GM18520 (cell line): ENCODE measurements around the gene CALCA.
"Not testable (repeated sequence)": the region's sequence is repeated elsewhere in the genome, so short reads cannot be mapped to it uniquely, and the experiment has no call there.

Source experiments
- ATAC-seq: cut with Tn5 transposase; IDR thresholded peaks from one replicate; pipeline ENCODE4 v1.9.1; 2021; ENCODE audit not compliant: unreplicated experiment

CALCA gene, protein sequence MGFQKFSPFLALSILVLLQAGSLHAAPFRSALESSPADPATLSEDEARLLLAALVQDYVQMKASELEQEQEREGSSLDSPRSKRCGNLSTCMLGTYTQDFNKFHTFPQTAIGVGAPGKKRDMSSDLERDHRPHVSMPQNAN

GRCh38 chr11:14971865-14972580 lies at the start of gene CALCA:
Gene CALCA (minus strand): TSS chr11:14972351. CDS start chr11:14971192, 1,159 bp downstream.
- no peak for ATAC-seq

- no peak for ATAC-seq
These were observed 44.0 kb upstream of the CALCA start for GRCh38 chr11:15016200-15016599.

- no peak for ATAC-seq
These were observed 39.7 kb upstream of the CALCA start for GRCh38 chr11:15011776-15012345.

DNA sequence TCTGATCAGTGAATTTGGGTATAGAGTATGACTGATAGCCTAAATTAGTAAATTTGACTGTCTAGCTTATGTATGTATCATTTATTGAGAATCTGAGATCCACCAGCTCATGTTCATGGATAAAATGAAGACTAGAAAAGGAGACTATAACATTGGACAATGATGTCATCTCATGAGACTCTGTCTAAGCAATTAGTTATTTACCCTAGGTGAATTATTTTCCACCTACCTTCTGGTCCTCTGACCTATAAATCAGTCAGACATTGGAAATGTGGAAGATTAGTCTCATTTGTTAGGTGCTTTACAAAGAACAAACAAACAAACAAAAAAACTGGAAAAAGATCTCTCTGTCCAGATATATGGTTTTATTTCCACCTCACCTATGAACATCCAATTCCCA lies 38.7 kb upstream of the CALCA start:
- ATAC-seq, result no peak

DNA sequence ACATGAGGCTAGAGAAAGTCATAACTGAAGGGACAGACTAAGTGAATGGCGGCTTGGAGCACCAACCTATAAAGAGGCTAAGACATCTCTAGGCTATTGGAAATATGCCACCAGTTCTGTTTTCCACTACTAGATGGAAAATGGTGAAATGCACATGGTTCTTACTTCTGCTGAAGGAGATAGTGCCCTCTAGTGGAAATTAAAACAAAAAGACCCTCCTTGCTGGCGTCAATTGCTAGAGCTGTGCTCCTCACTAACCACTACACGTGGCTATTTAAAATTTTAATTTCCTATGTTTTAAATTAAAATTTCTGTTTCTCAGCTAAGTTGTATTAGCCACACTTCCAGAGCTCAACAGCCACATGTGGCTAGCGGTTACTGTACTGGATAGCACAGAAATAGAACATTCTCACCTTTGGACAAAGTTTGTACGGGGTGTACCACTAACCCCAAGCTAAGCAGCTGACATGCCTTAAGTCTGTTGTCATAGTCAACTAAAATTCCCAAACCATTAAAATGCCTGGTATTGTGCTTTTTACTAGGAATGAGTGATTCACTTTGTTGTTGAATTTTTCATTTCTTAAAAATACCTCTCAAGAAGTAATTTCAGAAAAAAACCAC lies 34.1 kb upstream of the CALCA start:
- ATAC-seq, result no peak

- not testable (repeated sequence) for ATAC-seq
These were observed 16.0 kb upstream of the CALCA start for GRCh38 chr11:14988133-14988532.

GRCh38 chr11:14981507-14981906 lies 9.4 kb upstream of the CALCA start:
- ATAC-seq, result no peak

GRCh38 chr11:14980854-14981253 lies 8.7 kb upstream of the CALCA start:
- ATAC-seq, result no peak

DNA sequence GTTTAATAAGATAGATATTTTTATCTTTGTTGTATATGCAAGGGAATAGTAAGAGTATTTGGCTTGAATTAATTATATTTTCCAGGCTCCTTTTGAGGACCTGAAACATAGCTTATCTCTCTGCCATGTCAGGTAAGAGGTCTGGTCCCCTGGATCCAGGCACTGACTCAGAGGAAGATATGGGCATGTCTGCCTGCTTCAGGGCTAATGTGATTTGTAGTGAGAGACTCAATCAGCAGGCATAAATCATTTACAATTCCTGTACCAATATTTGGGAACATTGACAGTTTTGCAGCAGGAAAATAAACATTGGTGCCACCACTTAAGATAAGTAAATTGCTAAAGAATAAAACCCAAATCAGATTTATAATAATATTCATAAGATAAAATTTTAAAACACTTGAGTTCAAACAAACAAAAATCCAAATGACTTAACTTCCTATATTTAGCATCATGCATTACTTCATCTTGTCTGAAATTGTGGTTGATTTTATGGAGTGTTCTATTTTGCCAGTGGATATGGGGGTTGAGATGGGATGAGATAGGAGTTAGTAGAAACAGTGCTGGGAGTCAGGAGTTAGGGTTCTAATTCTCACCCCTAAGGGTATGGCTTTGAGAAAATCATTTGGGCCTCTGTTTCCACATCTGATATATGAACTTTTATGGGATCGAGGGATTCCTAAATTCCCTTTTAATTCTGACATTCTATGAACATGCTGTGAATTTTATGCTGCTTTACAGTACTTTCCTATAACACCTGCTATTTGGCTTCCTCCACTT lies 5.1 kb upstream of the CALCA start:
- ATAC-seq, result no peak

GRCh38 chr11:14975252-14975587 lies 3.1 kb upstream of the CALCA start:
- no peak for ATAC-seq

DNA sequence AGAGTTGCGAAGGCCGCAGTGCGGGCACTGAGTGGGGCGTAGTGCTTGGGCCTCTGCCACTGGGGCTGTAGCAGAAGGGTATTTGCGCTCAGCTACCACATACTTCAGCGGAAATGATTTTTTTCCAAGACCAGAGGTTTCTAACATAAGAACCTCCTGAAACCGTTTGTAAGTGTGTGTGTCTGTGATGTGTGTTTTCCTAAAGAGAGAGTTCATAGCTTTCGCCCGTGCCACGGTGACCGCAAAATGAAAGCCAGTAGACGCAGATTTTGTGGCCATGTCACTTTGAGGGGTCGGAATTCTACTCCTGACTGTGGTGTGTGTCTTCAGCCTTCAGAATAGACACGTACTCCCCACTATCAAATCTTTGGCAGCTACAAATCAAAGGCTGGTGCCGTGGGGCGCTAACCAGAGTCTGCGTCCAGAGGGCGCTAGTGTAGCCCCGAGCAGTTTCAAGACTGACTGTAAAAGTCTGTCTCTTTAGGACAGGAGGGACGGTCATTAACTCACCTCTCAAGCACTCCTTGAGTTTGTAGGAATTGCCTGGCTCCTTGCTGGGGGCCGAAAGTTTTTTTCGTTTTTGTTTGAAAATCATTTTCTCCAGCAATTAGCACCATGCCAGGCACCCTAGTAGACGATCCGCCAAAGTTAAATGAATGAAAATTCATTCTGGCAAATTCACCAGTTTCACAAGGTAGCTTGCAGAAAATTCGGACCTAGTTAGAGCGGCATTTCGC lies 2.5 kb upstream of the CALCA start:
- ATAC-seq, result no peak

DNA sequence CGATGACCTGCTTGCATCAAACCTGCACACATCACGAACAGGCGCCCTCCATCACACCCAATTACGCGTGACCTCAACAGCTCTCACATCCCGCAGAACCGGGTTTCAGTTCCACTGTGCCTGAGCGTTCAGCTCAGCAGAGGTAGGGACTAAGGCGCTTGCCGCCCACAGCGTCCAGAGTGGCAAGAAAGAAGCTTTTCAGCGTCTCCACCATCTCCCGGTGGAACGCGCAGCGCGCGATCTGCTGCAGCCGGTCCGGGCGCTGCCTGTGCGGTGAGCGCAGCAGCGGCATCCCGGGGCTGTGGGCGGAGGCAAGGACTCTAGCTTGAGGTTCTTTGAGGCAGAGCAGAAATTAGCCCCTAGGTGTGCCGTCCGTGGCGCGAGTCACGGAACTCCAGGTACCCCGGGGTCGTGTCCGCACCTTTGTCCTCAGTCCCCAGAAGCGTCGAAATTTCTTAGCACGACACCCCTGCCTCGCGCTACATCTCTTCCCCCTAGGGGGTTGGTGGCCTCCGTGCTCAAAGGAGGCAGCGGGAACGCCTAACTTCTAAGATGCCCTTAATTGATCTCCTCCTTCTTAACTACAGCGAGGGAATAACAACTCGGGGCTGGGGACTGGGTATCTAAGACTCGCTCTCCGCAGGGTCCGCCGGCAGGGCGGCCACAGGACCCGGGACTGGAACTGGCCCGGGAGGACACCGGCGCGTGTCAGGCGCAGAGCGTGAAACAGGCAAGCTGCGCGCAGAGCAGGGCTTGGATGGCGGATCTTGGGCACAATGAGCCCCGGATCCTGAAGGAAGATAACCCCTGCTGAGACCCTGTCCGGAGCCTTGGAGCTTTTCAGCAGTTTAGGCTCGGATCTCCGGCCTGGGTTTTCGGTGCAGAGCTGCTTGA lies 1.7 kb upstream of the CALCA start:
- no peak for ATAC-seq

DNA sequence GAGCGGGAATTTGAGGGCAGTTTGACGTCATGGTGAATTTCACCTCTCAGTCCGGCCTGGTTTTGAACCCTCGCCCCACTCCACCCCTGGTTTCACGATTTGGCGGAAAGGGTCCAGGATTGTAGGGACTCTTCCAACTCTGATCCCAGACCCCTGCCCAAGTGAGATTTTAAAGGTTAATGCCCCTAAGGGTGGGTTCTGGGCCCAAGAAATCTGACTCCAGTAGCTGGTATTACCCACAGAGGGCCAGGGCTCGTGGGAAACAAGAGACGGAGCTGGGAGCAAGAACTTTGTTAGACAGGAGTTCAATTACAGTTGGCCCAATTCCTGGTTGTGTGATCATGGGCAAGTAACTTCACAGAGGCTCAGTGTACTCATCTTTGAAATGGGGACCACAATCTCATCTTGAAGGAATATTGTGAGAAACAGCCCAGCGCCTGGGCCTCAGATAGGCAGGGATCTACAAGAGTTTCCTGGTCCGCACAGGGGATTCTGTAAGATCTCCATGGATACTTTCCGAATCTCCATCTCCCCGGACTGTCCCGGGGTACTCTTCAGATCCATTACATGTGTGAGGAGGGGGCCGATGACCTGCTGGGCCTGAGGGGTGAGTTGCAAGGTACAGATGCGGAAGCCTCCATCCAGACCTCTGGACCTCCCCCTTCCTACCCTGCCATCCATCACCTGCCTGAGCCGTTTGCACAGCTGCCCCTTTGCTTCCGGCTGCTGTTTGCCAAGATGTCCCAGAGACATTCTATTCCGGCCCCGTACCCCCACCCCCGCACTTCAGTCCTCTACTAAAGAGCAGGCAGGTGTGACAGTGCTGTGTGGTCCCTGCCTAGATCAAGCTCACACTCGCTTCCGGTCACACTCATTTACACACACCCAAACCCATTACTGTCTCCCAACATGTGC lies 687 bp upstream of the CALCA start:
- no peak for ATAC-seq

- ATAC-seq, result no peak
These were observed 2.2 kb downstream of the CALCA start for GRCh38 chr11:14969901-14970323.

GRCh38 chr11:14967581-14968243 lies 4.4 kb downstream of the CALCA start:
- ATAC-seq, result no peak

- ATAC-seq, result no peak
These were observed 16.0 kb downstream of the CALCA start for GRCh38 chr11:14956111-14956510.

DNA sequence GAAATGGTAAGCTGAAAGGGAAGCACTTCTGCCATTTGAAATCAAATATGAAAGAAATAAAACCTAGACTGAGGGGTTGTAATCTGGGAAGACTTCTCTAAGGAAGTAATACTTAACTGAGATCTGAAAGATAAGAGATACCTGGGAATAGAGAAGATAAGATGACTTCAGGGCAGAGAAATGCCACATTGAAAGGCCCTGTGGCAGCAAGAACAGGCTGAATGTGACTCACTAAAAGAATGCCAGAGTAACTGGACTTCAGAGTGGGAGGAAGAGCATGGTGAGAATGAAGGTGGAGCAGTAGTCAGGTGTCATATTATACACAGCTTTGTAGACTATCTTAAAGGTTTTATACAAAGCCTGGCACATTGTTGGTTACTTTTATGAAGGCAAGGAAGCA lies 17.6 kb downstream of the CALCA start:
- no peak for ATAC-seq

DNA sequence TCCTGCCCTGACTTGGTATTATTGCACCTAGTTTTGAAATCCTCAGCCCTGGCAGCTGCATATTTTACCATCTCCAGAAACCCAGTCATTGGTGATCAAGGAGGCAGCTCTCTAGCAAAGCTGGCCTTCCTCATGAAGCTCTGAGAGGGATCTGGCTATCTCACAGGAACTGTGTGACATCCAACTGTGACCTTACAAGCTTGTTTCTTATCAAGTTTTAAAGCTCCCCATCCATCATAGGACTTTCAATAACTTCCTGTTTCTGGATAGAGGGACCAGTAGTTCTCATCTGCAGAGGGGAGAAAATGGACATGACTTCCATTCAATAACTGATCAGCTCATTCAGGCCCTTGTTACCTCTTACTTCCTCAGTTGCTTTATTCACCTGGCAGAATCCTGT lies 18.2 kb downstream of the CALCA start:
- no peak for ATAC-seq
